ENCODE data around the gene ERGIC2.
"Not testable (repeated sequence)": the region's sequence is repeated elsewhere in the genome, so short reads cannot be mapped to it uniquely, and the experiment has no call there.

ERGIC2 gene

DNA sequence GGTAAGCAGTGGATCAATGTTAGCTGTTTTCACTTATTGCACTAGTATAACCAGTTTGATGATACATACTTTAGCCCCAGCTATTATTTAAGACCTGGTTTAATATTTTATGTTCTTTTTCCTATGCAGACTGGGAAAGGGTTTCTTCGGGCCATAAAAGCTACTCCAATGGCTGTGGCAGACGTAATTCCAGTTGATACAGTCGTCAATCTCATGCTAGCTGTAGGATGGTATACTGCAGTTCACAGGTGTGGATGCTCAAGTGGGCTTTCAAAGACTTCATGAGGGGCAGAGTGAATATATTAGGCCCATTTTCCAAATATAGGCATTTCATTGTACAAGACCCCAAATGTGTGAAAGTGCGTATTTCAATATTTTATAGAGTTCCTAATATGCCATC, 70.1 kb downstream of the ERGIC2 start:
- in situ Hi-C loops (cut with HindIII; ENCODE audit: low pct_unique_long_range_greater_than_20kb, low sequenced_read_pairs), result no loop called here
- no peak for DNase-seq (ENCODE audit: low read depth in 1 of 2, low spot score in 1 of 2)

DNA sequence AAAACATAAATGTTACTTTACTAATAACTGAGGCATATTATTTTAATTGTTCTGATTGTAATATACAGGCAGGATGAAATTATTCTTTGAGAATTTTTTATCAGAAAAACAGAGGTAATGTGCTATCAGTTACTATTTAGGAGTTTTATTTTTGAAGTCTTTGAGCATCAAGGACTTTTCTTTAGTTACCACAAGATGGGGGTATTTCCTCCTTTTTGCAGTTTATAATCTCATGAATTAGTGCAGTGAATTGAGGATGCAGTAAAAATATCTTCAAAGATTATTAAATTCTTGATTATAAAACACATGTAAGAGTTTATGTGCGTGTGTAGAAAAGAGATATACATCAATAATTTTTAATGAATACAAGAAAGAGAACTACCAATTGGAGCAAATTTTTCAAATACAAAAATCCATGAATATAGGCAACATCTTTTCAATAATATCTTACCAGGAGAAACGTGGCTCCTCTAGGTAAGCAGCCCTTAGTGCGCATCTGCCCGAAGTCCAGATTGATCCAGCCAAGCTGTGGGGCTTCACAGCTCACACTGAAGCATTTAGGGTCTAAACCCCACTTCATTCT, 71.6 kb downstream of the ERGIC2 start:
- in situ Hi-C loops (cut with HindIII; ENCODE audit: low pct_unique_long_range_greater_than_20kb, low sequenced_read_pairs), result no loop called here
- TF ChIP-seq JUND (IDR thresholded peaks at IDR 0.05; ENCODE audit: low read depth), result no peak
- DNase-seq (ENCODE audit: low read depth in 1 of 2, low spot score in 1 of 2), result peak in 1 of 2 experiments; percentile 30

More for the DNA sequence above, 70.1 kb downstream of the ERGIC2 start:
- no peak for TF ChIP-seq JUND (IDR thresholded peaks at IDR 0.05; ENCODE audit: low read depth)

DNA sequence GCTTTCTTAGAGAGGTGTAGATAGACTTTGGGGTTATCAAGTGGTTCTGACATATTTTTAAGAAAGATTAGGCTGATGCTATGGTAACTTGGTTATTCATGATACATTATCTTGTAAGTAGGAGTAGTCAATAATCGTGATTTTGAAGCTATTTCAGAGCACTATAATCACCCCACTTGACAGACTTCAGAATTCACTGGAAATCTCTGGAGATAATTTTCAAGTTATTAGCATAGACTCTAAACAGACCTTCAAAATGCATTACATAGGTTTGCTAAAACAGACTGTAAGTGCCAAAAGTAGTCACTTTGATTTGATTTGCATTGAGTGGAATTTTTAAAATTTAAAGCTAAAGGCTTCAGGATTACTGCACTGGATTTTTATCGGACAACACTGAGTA, 74.3 kb downstream of the ERGIC2 start:
- in situ Hi-C loops (cut with HindIII; ENCODE audit: low pct_unique_long_range_greater_than_20kb, low sequenced_read_pairs), result no loop called here
- DNase-seq (ENCODE audit: low read depth in 1 of 2, low spot score in 1 of 2), result no peak
- TF ChIP-seq JUND (IDR thresholded peaks at IDR 0.05; ENCODE audit: low read depth), result no peak

DNA sequence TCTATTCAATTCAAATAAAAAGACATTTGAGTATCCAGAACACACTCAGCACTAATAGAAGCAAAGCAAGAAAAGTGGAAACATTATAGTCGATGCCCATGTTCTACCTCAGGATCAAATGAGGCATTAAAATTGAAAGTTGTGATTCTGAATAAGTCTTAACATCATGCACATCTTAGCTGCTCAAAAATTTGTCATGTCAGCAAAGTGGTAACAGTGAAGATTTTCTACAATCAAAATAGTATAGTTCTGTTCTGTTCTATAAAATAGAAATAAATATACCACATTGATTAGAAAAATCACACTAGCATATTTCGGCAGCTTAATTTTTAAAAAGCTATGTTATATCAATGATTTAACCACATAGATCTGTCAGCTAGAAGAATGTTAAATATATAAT, 74.7 kb downstream of the ERGIC2 start:
- DNase-seq (ENCODE audit: low read depth in 1 of 2, low spot score in 1 of 2), result no peak
- in situ Hi-C loops (cut with HindIII; ENCODE audit: low pct_unique_long_range_greater_than_20kb, low sequenced_read_pairs), result no loop called here
- TF ChIP-seq JUND (IDR thresholded peaks at IDR 0.05; ENCODE audit: low read depth), result no peak

DNA sequence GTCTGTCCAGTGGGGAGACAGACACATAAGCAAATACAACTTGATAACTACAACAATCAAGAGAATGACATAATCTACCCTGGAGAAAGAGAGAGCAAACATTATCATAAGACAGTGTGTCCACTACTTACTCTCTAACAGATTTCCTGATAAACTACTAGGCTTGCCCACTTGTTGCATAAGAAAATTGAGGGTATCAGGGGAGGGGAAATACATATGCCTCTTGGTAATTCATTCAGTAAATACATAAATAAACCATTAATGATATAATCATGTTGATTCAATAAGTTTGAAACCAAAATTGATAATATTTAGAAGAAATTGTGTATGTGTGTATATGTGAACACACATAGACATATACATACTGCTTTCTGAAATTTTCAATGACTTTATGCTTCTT, 76.6 kb downstream of the ERGIC2 start:
- DNase-seq (ENCODE audit: low read depth in 1 of 2, low spot score in 1 of 2), result no peak
- TF ChIP-seq JUND (IDR thresholded peaks at IDR 0.05; ENCODE audit: low read depth), result no peak
- in situ Hi-C loops (cut with HindIII; ENCODE audit: low pct_unique_long_range_greater_than_20kb, low sequenced_read_pairs), result no loop called here

DNA sequence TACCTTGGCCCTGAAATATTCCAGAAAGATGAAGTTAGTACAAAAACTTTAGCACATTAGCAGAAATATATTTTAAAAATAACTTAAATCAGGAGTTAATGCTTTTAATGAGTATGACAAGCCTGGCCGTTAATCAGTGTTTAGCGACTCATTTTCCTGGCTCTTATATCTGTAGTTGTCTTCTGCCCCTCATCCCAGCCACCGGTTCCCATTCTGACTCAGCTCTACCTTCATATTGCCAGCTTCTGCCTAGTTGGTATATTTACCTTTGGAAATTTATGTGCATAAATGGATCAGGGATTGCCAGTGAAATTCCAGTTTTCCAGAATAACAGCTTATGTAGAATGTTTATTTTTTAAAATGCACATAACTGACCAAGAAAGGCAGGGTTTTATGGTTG, 79.9 kb downstream of the ERGIC2 start:
- in situ Hi-C loops (cut with HindIII; ENCODE audit: low pct_unique_long_range_greater_than_20kb, low sequenced_read_pairs), result no loop called here
- no peak for DNase-seq (ENCODE audit: low read depth in 1 of 2, low spot score in 1 of 2)
- no peak for TF ChIP-seq JUND (IDR thresholded peaks at IDR 0.05; ENCODE audit: low read depth)

DNA sequence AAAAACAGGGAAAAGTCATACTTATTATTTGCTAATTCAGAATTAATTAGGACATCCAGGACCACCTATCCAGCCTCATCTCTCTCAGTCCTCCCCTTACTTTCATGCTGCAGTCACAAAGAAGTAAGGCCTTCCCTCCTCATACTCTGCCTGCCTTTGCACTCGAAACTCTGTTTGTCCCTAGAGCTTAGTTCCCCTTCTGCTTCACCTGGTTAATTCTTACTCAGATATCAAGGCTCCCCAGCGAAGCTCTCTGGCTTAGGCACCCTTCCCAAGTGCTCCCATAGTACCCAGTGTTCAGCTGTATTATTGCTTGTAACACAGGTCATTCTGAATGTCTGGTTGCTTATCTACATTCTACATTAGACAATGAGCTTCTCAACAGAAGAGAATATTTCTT, 81.3 kb downstream of the ERGIC2 start:
- no peak for DNase-seq (ENCODE audit: low read depth in 1 of 2, low spot score in 1 of 2)
- TF ChIP-seq JUND (IDR thresholded peaks at IDR 0.05; ENCODE audit: low read depth), result no peak
- in situ Hi-C loops (cut with HindIII; ENCODE audit: low pct_unique_long_range_greater_than_20kb, low sequenced_read_pairs), result no loop called here

DNA sequence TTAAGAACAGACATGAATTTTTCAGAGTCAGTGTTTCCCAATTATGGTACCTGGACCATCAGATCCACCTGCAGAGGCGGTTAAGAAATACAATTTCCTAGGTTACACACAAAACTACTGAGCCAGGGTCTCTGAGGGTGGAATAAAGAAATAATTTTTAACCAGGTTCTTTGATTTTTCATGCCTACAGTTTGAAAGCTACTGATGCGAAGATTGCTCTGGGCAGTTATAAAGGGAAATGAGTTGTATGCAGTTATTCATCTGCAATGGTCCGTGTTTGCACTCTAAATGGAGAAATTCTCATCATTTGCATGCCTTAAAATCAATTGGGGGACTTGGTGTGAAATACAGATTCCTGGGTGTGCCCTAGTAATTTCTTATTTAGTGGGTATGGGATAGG, 89.7 kb downstream of the ERGIC2 start:
- TF ChIP-seq JUND (IDR thresholded peaks at IDR 0.05; ENCODE audit: low read depth), result no peak
- in situ Hi-C loops (cut with HindIII; ENCODE audit: low pct_unique_long_range_greater_than_20kb, low sequenced_read_pairs), result no loop called here
- no peak for DNase-seq (ENCODE audit: low read depth in 1 of 2, low spot score in 1 of 2)

DNA sequence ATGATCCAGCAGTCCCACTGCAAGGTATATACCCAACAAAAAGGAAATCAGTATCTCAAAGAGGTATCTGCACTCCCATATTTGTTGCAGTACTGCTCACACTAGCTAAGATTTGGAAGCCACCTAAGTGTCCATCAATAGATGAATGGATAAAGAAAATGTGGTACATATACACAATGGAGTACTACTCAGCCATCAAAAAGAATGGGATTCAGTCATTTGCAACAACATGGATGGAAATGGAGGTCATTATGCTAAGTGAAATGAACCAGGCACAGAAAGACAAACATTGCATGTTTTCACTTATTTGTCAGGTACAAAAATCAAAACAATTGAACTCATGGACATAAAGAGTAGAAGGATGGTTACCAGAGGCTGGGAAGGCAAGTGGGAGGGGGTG, 90.5 kb downstream of the ERGIC2 start:
- DNase-seq (ENCODE audit: low read depth in 1 of 2, low spot score in 1 of 2); in situ Hi-C loops (cut with HindIII; ENCODE audit: low pct_unique_long_range_greater_than_20kb, low sequenced_read_pairs): not testable (repeated sequence)

DNA sequence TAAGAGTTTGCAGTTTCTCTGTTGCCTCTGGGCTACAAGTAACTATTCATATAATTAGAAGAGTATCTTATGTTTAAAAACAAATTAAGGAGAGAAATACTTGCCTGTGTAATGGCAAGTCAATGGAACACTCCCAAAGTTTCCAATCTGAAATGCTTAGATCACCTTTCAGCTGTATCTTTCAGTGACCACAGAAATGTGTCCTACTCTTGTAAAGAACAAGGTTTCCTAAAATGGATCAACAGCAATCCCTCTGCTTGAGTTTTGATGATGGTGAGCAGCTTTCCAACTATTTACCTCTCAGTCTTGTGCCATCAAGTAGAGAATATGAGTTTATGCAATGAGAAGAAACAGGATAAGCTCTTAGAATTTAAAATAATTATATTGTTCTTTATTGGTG, 92.9 kb downstream of the ERGIC2 start:
- TF ChIP-seq JUND (IDR thresholded peaks at IDR 0.05; ENCODE audit: low read depth), result no peak
- DNase-seq (ENCODE audit: low read depth in 1 of 2, low spot score in 1 of 2), result no peak
- in situ Hi-C loops (cut with HindIII; ENCODE audit: low pct_unique_long_range_greater_than_20kb, low sequenced_read_pairs), result no loop called here

DNA sequence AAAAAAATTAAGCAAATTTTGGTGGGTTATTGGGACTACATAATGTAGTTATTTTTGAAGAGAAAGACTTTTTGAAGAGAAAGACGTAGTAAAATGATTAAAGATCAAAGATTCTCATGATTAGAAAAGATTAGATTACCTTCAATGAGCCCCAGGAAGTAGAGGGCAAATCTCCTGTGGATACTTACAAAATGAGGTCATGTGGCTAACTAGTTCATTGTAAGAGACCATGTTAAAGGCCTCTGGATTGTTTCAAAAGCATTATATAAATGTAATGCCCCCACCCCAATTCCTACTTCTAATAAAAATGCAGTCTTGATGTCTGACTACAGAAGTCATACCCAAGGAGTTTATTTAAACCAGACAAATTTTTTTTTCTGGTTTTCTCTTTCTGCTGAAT, 93.3 kb downstream of the ERGIC2 start:
- TF ChIP-seq JUND (IDR thresholded peaks at IDR 0.05; ENCODE audit: low read depth), result no peak
- in situ Hi-C loops (cut with HindIII; ENCODE audit: low pct_unique_long_range_greater_than_20kb, low sequenced_read_pairs), result no loop called here
- DNase-seq (ENCODE audit: low read depth in 1 of 2, low spot score in 1 of 2), result no peak
